GM19238 (cell line): ENCODE data around the gene PPT2.
"Not testable (repeated sequence)": the region's sequence is repeated elsewhere in the genome, so short reads cannot be mapped to it uniquely, and the experiment has no call there.

Experiments
- DNase-seq: peaks from one replicate; pipeline ENCODE4 v3.0.0; 2011; ENCODE audit warnings: low spot score; ENCODE audit not compliant: insufficient read length

The PPT2 gene

GRCh38 chr6:32189069-32189741, 35.3 kb downstream of the PPT2 start:
- no peak for DNase-seq

GRCh38 chr6:32189742-32190053, 35.8 kb downstream of the PPT2 start:
- DNase-seq, result no peak

DNA sequence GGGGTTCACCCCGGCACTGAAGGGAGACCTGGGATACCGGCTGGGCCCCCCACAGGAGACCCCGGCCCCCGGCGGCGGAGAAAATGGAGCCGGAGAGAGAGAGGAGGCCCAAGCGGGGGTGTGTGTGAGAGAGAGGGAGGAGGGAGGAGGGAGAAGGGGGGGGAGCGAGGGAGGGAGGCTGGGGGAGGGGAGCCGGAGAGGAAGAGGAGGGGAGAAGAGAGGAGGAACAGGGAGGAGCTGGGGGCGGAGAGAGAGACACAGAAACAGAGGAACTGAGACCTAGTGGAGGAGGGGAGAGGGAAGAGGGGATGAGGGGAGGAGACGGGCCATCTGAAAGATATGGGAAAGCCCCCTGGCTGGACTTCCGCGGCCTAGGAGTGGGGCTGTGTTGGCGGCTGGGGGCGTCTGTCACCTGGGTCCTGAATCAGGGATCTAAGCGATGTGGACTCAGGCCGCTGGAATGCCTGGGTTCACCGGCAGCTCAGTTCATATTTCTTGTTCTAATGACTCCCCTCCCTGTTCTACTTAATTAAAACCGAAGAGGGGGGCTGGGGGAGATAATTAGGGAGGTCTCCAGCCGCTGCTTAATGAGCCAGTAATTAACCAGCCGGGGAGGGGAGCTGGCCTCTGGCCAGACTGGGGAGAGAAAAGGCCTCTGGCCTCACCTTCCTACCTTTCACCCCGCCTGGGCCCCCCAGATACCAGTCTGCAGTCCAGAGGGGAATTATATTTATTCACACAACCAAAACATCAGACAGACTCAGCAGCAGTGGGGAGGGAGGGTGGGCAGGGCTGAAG, 36.3 kb downstream of the PPT2 start, which contains the start of gene PBX2:
TSS of gene PBX2 (minus strand) at position 149 of the 798 bp plus-strand sequence. CDS start 287 bp downstream, outside the sequence.
- peak; percentile 78 for DNase-seq

GRCh38 chr6:32190911-32191677, 37.2 kb downstream of the PPT2 start:
- no peak for DNase-seq

DNA sequence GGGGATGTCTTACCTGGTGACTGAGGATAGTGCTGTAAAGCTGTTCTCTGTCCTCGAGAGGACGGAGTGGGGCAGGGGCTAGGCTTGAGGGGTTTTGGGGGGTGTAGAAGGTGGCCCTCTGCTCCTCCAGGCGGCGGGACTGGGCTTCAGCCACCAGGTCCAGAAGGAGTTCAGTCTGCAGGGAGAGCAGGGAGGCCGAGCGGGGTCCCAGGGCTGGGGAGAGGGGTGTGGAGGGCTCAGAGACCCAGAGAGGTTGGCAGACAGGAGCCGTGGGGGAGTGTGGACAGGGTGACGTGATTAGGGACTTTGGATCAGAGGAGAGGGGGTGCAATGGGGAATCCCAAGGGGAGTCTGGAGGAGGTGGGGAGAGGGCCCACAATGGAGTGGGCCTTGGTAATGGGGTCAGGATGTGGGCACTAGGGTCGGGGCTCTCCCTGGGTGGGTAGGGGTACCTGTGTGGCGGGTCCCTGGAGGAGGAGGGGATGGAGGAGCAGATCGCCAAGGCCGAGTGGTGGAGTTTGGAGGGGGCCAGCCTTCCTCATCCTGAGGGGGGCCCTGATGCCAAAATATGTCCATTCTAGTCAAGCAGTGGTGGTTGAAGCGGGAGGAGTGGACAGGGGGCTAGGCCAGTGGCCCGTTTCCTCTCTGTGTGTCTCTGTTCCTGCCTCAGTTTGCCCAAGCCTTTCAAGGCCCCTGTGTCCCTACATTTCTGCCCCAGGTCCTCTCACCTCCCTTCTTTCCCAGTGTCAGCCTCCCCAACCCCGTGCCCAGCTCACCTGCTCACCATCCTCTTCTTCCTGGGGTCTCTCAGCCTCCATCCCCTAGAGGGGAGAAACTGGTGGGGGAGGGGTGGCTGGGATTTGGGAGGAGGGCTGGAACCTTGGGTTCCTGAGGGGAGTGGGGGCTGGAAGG, 38.0 kb downstream of the PPT2 start:
- DNase-seq, result no peak

- no peak for DNase-seq
These were observed 38.7 kb downstream of the PPT2 start, which contains the start of gene GPSM3 for GRCh38 chr6:32192608-32193039. Gene GPSM3 (minus strand): TSS chr6:32192643. CDS start chr6:32192513, 130 bp downstream.

GRCh38 chr6:32193096-32193495, 39.2 kb downstream of the PPT2 start:
- DNase-seq, result not testable (repeated sequence)

DNA sequence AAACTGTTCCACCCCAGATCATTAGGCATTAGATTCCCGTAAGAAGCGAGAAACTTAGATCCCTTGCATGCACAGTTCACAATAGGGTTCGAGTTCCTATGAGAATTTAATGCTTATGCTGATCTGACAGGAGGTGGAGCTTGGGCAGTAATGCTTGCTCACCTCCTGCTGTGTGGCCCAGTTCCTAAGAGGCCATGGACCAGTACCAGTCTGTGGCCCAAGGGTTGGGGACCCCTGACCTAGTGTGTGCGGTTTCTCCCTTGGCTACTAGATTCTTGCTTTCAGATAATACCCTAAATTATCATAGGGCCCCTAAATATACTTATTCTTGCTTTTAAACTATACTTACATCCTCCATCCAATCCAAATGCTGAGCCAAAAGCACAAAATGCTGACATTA, 40.4 kb downstream of the PPT2 start:
- DNase-seq, result no peak

DNA sequence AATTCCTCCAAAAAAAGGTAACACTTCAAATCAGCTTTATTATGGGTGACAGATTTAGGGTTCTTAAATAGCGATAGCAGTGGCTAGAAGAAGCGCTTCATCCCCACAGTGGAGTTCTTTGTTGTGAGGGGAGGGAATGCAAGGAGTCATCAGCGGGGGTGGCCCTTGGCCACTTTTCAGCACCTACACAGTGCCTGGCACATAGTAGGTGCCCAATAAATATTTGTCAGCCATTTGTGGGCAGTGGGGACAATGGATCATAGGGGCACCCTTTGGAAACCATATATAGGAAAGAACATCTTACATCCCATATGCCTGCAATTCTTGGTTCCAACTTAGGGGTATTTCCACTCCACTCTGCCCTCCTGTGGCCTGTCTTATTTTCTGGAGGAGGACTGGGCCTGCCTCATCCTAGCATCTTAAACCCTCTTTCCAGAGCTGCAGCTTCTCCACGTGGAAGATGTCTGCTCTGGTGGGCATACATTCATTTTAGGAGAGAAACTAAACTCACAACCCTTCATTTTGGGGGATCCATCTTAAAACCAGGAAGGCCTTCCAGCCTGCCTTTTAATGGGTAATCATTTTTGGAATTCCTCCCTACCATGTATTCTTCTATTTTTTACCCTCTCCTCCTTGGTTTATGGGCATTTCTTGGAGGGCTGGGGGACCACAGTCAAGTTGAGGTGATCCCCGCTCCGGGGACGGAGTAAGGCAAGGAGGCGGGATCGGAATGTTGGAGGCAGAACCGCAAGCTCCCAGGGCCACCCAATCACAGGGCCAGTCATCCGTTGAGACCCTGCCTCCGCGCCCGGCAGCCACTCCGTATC, 41.1 kb downstream of the PPT2 start:
- no peak for DNase-seq

GRCh38 chr6:32195652-32195901, 41.6 kb downstream of the PPT2 start:
- peak; percentile 90 for DNase-seq

DNA sequence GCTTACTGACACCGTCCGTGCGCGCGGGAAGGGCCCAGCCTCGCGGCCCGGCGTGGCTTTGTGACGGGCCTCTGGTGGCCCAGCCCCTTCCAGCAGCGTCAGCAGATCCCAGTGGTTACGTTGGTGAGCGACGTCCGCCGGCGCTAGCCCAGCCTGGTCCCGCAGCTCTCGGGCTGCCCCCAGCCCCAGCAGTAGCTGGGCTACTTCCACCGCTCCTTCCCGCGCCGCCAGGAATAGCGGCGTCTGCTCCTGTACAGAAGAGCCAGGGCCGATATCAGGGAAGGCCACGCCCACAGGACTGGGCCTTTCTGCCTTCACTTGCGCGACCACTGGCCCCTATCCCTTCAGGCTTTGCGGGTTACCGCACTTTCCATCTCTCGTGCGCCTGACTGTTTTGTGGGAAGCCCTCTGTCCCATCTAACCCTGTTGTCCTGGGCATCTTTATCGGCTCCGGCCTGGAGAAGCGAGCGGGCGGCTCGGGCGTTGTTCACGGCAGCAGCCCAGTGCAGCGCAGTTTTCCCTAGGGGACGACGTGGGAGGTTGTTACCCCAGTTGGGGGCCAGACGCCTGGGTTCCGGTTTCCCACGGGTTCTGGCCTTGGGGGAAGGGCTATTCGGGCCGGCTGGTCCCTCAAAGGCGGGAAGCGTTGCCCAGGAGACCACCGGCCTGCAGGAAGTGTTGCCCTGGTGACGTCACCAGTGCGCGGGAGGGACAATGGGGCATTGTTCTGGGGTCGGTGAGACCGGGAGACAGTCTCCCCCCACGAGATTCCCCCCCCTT, 42.2 kb downstream of the PPT2 start:
- peak; percentile 59 for DNase-seq

GRCh38 chr6:32196682-32197616, 43.0 kb downstream of the PPT2 start:
- no peak for DNase-seq

GRCh38 chr6:32198345-32198696, 44.4 kb downstream of the PPT2 start:
- DNase-seq, result no peak

DNA sequence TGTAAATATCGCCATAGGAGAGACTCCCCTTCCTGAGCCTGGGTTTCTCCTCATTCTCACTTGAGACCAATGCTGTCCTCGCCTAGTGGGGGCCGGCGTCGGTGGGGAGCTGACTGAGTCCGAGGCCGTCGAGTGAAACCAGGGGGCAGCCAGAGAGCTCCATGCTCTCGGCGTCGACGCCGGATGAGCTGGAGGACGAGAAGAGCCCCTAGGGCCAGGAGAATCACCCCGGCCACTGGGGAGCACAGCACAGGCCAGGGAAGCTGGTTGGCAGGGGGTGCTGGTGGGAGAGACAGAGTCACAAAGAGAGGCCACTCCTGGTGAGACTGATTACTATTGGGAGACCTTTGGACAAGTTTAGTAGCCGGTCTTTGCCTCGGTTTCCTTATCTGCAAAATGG, 44.9 kb downstream of the PPT2 start:
- DNase-seq, result no peak

- DNase-seq, result no peak
These were observed 47.0 kb downstream of the PPT2 start for GRCh38 chr6:32200711-32201475.

- DNase-seq, result no peak
These were observed 48.2 kb downstream of the PPT2 start for GRCh38 chr6:32202186-32202585.

DNA sequence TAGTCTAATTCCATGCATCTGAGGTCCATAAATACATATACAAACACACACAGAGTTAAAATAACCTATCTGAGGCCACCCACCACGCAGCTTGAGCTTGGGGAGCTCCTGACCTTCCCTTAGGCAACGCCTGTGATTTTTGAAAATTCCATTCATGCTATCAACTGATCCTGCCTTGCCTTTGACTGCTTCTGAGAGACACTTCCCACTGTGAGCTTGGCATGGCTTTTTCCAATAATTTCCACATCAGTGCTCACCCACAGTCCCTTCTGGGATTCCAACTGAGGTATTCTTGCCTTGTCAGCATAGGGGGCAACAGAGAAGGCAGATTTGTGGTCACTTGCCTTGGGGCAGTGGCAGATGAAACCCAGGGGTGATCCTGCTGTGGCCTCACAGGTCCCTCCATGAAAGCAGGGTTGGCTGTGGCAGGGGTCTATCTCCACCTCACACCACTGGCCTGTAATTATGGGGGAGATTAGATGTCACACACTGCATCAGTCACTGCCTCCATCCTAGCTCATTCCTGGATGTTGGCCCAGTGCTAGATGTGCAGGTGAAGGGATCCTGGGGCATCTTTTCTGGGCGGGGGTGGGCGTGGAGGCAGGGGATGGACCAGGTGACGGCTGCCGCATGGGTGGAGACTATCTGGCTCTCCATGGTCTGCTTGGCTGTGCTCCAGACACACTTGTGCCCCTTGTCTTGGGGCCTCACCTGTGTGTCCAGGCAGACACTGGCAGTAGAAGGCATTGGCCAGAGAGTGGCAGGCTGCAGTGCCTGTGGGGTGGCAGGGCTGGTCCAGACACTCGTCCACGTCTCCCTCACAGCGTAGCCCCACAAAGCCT, 49.7 kb downstream of the PPT2 start:
- DNase-seq, result no peak
